Progenitor cell of endocrine pancreas (in vitro differentiated cells): ENCODE results near the gene NSUN7. TPM values are rescaled to one million over a fixed set of nuclear protein-coding genes. Genes with fewer than 3 reads are reported as not detected.

Source experiments
- DNase-seq: peaks from one replicate; pipeline ENCODE4 v3.0.0; 2021; ENCODE audit warnings: low spot score; ENCODE audit not compliant: unreplicated experiment
- H3K27ac Mint-ChIP-seq: 2 replicates; pipeline ENCODE4 v1.8.0; 2021; ENCODE audit warnings: mild to moderate bottlenecking, moderate library complexity, mixed read lengths
- H3K27me3 Mint-ChIP-seq: 2 replicates; pipeline ENCODE4 v1.8.0; 2021; ENCODE audit warnings: mixed read lengths
- H3K36me3 Mint-ChIP-seq: 2 replicates; pipeline ENCODE4 v1.8.0; 2022; ENCODE audit warnings: mixed read lengths; ENCODE audit not compliant: insufficient read depth
- H3K4me1 Mint-ChIP-seq: 2 replicates; pipeline ENCODE4 v1.8.0; 2021; ENCODE audit warnings: low read depth, mixed read lengths
- H3K4me3 Mint-ChIP-seq: 2 replicates; pipeline ENCODE4 v1.8.0; 2021; ENCODE audit warnings: low read depth, mild to moderate bottlenecking, moderate library complexity, mixed read lengths
- H3K9me3 Mint-ChIP-seq: 2 replicates; pipeline ENCODE4 v1.8.0; 2021; ENCODE audit warnings: low read depth, mixed read lengths
- CTCF ChIP-seq: fragments of 200-600 bp; sonication (generic); IDR thresholded peaks from one replicate; pipeline ENCODE4 v1.5.0; 2021; ENCODE audit warnings: antibody characterized with exemption, mild to moderate bottlenecking; ENCODE audit not compliant: unreplicated experiment
- total RNA-seq: library from RNA; stranded (reverse); gene quantifications from 2 replicates; pipeline ENCODE4 v1.2.1, GENCODE V29; 2021

NSUN7 gene
- total RNA-seq, 1 donor from 2014 or later: 17.5 TPM

GRCh38 chr4:40850496-40850895 is 100.7 kb downstream of the NSUN7 start:
- Mint-ChIP-seq H3K4me1 (peaks cover 13% of the 10 kb centered on the region), H3K4me3 (no peak overlapping the region), H3K36me3 (peaks cover 10% of the 10 kb centered on the region), H3K27me3 (no peaks in the 10 kb centered on the region), H3K27ac (no peak overlapping the region), H3K9me3 (no peaks in the 10 kb centered on the region)
- TF ChIP-seq CTCF: no peak
- DNase-seq: no peak

GRCh38 chr4:40856277-40856839 is 106.6 kb downstream of the NSUN7 start:
- Mint-ChIP-seq H3K4me3 (peak overlapping the region; percentile 88), H3K36me3 (peaks cover 10% of the 10 kb centered on the region), H3K27me3 (peaks cover 7% of the 10 kb centered on the region), H3K9me3 (no peaks in the 10 kb centered on the region), H3K27ac (peak overlapping the region; percentile 94), H3K4me1 (peaks cover 10% of the 10 kb centered on the region)
- TF ChIP-seq CTCF: no peak
- no peak for DNase-seq

GRCh38 chr4:40856840-40857362 is 107.1 kb downstream of the NSUN7 start:
- no peak for TF ChIP-seq CTCF
- H3K4me3 Mint-ChIP-seq: peak overlapping the region; percentile 88
- H3K27ac Mint-ChIP-seq: peak overlapping the region; percentile 94
- peaks cover 10% of the 10 kb centered on the region for H3K4me1 Mint-ChIP-seq
- H3K36me3 Mint-ChIP-seq: peaks cover 10% of the 10 kb centered on the region
- H3K27me3 Mint-ChIP-seq: peaks cover 7% of the 10 kb centered on the region
- DNase-seq: peak; percentile 63
- H3K9me3 Mint-ChIP-seq: no peaks in the 10 kb centered on the region

DNA sequence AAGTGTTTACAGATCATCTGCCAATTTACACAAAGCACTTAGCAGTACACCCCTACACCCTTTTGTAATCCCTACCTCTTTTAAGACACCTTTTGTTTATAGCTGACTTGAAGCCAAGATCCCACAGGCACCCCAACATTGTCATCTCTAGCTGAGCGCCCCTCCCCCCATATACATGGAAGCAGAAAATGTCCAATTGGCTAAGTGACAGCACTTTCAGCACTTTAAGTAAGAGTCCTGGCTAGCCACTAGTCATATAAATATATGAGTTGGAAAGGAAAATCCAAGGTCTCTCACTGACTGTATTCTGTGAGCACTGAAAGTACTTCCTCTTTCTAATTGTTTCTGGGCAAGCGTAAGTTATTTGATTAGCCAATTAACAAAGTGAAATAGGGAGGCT is 108.2 kb downstream of the NSUN7 start:
- peaks cover 7% of the 10 kb centered on the region for H3K27me3 Mint-ChIP-seq
- H3K27ac Mint-ChIP-seq: no peak overlapping the region
- no peak for TF ChIP-seq CTCF
- no peak for DNase-seq
- no peaks in the 10 kb centered on the region for H3K9me3 Mint-ChIP-seq
- peaks cover 8% of the 10 kb centered on the region for H3K36me3 Mint-ChIP-seq
- peaks cover 10% of the 10 kb centered on the region for H3K4me1 Mint-ChIP-seq
- peak overlapping the region; percentile 31 for H3K4me3 Mint-ChIP-seq

- TF ChIP-seq CTCF: no peak
- Mint-ChIP-seq H3K36me3 (peaks cover 3% of the 10 kb centered on the region), H3K9me3 (no peaks in the 10 kb centered on the region), H3K4me1 (peaks cover 10% of the 10 kb centered on the region), H3K4me3 (no peak overlapping the region), H3K27ac (no peak overlapping the region), H3K27me3 (peaks cover 7% of the 10 kb centered on the region)
- DNase-seq: no peak
These were observed 109.2 kb downstream of the NSUN7 start for GRCh38 chr4:40858962-40859361.

Other genes starting within 250 kb of the NSUN7 start
- gene RBM47, start 120.1 kb upstream of the NSUN7 start, total RNA-seq: 64.3 and 64.8 TPM in 2 replicates